Spleen (tissue), 11 donors: ENCODE data around the gene ZNF79. TPM values are rescaled to one million over a fixed set of nuclear protein-coding genes. Genes with fewer than 3 reads are reported as not detected.

ENCODE experiments used
- DNase-seq: peaks from one replicate; pipeline ENCODE4 v3.0.0-alpha.2; 2020
- H3K27ac ChIP-seq, 8 donors: fragments of 200-600 bp; sonication (generic) in 7 of 8; 1 replicate in 4 of 8; 2 replicates in 4 of 8; pipeline versions ENCODE4 v1.5.0 to v1.8.0; 2016 to 2021; ENCODE audit warnings: inconsistent platforms in 4 of 8, mild to moderate bottlenecking in 4 of 8, moderate library complexity in 1 of 8
- H3K27me3 ChIP-seq, 7 donors: fragments of 200-600 bp; sonication (generic) in 6 of 7; replicated peaks in 1 of 7; 1 replicate in 4 of 7; 2 replicates in 3 of 7; pipeline versions ENCODE4 v1.5.0 to v1.8.0; 2016 to 2021; ENCODE audit warnings: inconsistent platforms in 3 of 7, mild to moderate bottlenecking in 1 of 7
- H3K36me3 ChIP-seq, 6 donors: fragments of 200-600 bp; sonication (generic) in 5 of 6; 1 replicate in 4 of 6; 2 replicates in 2 of 6; pipeline versions ENCODE4 v1.5.0 to v1.8.0; 2016 to 2021; ENCODE audit warnings: inconsistent platforms in 2 of 6
- H3K4me1 ChIP-seq, 6 donors: fragments of 200-600 bp; sonication (generic) in 5 of 6; 1 replicate in 3 of 6; 2 replicates in 3 of 6; pipeline versions ENCODE4 v1.5.0 to v1.8.0; 2016 to 2021; ENCODE audit warnings: inconsistent platforms in 3 of 6
- H3K4me3 ChIP-seq, 8 donors: fragments of 200-600 bp; sonication (generic) in 7 of 8; 1 replicate in 4 of 8; 2 replicates in 4 of 8; pipeline versions ENCODE4 v1.5.0 to v1.8.0; 2016 to 2021; ENCODE audit warnings: inconsistent platforms in 4 of 8, mild to moderate bottlenecking in 4 of 8, moderate library complexity in 2 of 8
- H3K9me3 ChIP-seq, 8 donors: fragments of 200-600 bp; sonication (generic) in 7 of 8; 1 replicate in 4 of 8; 2 replicates in 4 of 8; pipeline versions ENCODE4 v1.5.0 to v1.8.0; 2016 to 2021; ENCODE audit warnings: inconsistent platforms in 4 of 8
- CTCF ChIP-seq, 11 experiments: fragments of 200-600 bp in 7 of 11; fragments of 450-650 bp in 4 of 11; sonication (generic) in 4 of 11; IDR thresholded peaks in 8 of 11; conservative IDR thresholded peaks in 3 of 11; 1 replicate in 7 of 11; 2 replicates in 4 of 11; pipeline versions ENCODE4 v1.4.0 to v1.8.0; 2016 to 2021; ENCODE audit warnings: antibody characterized with exemption in 11 of 11, inconsistent platforms in 4 of 11, mild to moderate bottlenecking in 1 of 11
- POLR2A ChIP-seq, 3 donors: fragments of 450-650 bp; IDR thresholded peaks; one replicate each; pipeline ENCODE4 v1.5.1; 2017; ENCODE audit warnings: antibody characterized with exemption in 3 of 3, mild to moderate bottlenecking in 1 of 3
- POLR2AphosphoS5 ChIP-seq, 3 donors: sonication (generic); formaldehyde crosslinking; IDR thresholded peaks; one replicate each; pipeline ENCODE4 v1.5.1; 2017; ENCODE audit warnings: antibody characterized with exemption in 3 of 3
- WGBS, 5 donors: extraction: QIAGEN DNeasy Blood & Tissue Kit in 3 of 5; methylation state at CpG; one replicate each; pipeline versions ENCODE4 v1.1.5 to v1.1.7; 2013 to 2018; 5-methylcytosine and 5-hydroxymethylcytosine counted together
- intact Hi-C: fragments of 100-400 bp; cut with DNase I; formaldehyde crosslinking; loops from one replicate; pipeline ENCODE4 v1.15.0; 2023; ENCODE audit warnings: low total_unique reads
- polyA plus RNA-seq, 3 donors: library from polyadenylated mRNA; stranded (reverse); fragments of 200-250 nt; gene quantifications; one replicate each; pipeline ENCODE4 v1.2.1, GENCODE V29; 2013
- total RNA-seq, 7 donors: library from RNA; depleted of rRNA in 3 of 7; stranded (reverse); fragments of >200 nt in 3 of 7; fragmentation: NEBNext Ultra II Directional in 4 of 7; extraction: Animal tissue kit (Norgen Biotek cat#: 25700) in 4 of 7; gene quantifications; one replicate each; pipeline versions ENCODE4 v1.1.0 to v1.2.1, GENCODE V29; 2016 to 2021
- donor health status: healthy with polysubstance abuse.
- donor health status: DM: no; HTN: no; CAD: no; lungs with moderate emphysema.
- donor health status: DM: no; HTN: no; CAD: no.
- donor health status: Bipolar disorder and iron deficiency.
- donor health status: healthy.
- donor health status: DM: no; HTN: no; CAD: no.
- donor health status: DM: yes; HTN: yes; CAD: no.

Gene ZNF79
- total and polyA plus RNA-seq, 10 donors = 2.3 to 14.7 (median 11.0) TPM

- no peak for DNase-seq
- intact Hi-C loops = no loop called here
- Histone ChIP-seq H3K27me3 (no peaks in the 10 kb centered on the region), H3K9me3 (no peaks in the 10 kb centered on the region), H3K4me3 (peak overlapping the region; percentile 65 to 90 (median 81)), H3K27ac (peak overlapping the region; percentile 90 to 96 (median 95)), H3K36me3 (peaks cover 0 to 73% (median 34%) of the 10 kb centered on the region in 6 donors), H3K4me1 (peaks cover 27 to 80% (median 51%) of the 10 kb centered on the region in 6 donors)
- 0 to 6% (median 1%) methylated on average over 12 to 14 of the region's 14 CpGs for WGBS, 5 donors
- TF ChIP-seq POLR2AphosphoS5 (IDR thresholded peaks at IDR 0.05) (no peak), POLR2A (IDR thresholded peaks at IDR 0.05) (no peak), CTCF (IDR thresholded peaks at IDR 0.05 in 8 of 11, conservative IDR thresholded peaks at IDR 0.05 in 3 of 11) (no peak)
Measured at GRCh38 chr9:127451608-127451857, 27.4 kb downstream of the ZNF79 start.

GRCh38 chr9:127451858-127452656 is 27.9 kb downstream of the ZNF79 start:
- H3K4me3 ChIP-seq = peak overlapping the region; percentile 65 to 90 (median 81)
- peaks cover 27 to 80% (median 51%) of the 10 kb centered on the region in 6 donors for H3K4me1 ChIP-seq
- 10 to 12% (median 10%) methylated on average over 19 to 29 of the region's 29 CpGs for WGBS, 5 donors
- no peaks in the 10 kb centered on the region for H3K9me3 ChIP-seq
- no peak for TF ChIP-seq POLR2AphosphoS5 (IDR thresholded peaks at IDR 0.05)
- no peak for TF ChIP-seq POLR2A (IDR thresholded peaks at IDR 0.05)
- no peak for TF ChIP-seq CTCF (IDR thresholded peaks at IDR 0.05 in 8 of 11, conservative IDR thresholded peaks at IDR 0.05 in 3 of 11)
- H3K36me3 ChIP-seq = peaks cover 0 to 73% (median 32%) of the 10 kb centered on the region in 6 donors
- H3K27me3 ChIP-seq = no peaks in the 10 kb centered on the region
- peak overlapping the region; percentile 90 to 96 (median 95) for H3K27ac ChIP-seq
- intact Hi-C loops = no loop called here
- peak; percentile 90 for DNase-seq

GRCh38 chr9:127452691-127453090 is 28.5 kb downstream of the ZNF79 start:
- Histone ChIP-seq H3K9me3 (no peaks in the 10 kb centered on the region), H3K4me3 (peak overlapping the region in 4 of 8 donors; percentile 65 to 89 (median 79)), H3K4me1 (peaks cover 27 to 73% (median 51%) of the 10 kb centered on the region in 6 donors), H3K36me3 (peaks cover 0 to 73% (median 32%) of the 10 kb centered on the region in 6 donors), H3K27ac (peak overlapping the region in 3 of 8 donors; percentile 91 to 96 (median 95)), H3K27me3 (no peaks in the 10 kb centered on the region)
- intact Hi-C loops = no loop called here
- WGBS, 5 donors = 64 to 89% (median 73%) methylated on average over 3 to 4 of the region's 4 CpGs
- DNase-seq = no peak
- no peak for TF ChIP-seq POLR2AphosphoS5 (IDR thresholded peaks at IDR 0.05)
- TF ChIP-seq POLR2A (IDR thresholded peaks at IDR 0.05) = no peak
- TF ChIP-seq CTCF (IDR thresholded peaks at IDR 0.05 in 8 of 11, conservative IDR thresholded peaks at IDR 0.05 in 3 of 11) = no peak

GRCh38 chr9:127455324-127455992 is 31.3 kb downstream of the ZNF79 start:
- Histone ChIP-seq H3K27ac (peak overlapping the region in 7 of 8 donors; percentile 44 to 80 (median 69)), H3K4me3 (peak overlapping the region in 1 of 8 donors; percentile 12), H3K4me1 (peaks cover 10 to 46% (median 29%) of the 10 kb centered on the region in 6 donors), H3K9me3 (no peaks in the 10 kb centered on the region), H3K36me3 (peaks cover 0 to 73% (median 32%) of the 10 kb centered on the region in 6 donors), H3K27me3 (no peaks in the 10 kb centered on the region)
- 28 to 51% (median 37%) methylated on average over 6 of the region's 6 CpGs for WGBS, 5 donors
- TF ChIP-seq POLR2A (IDR thresholded peaks at IDR 0.05) = no peak
- peak in 5 of 11 experiments; percentile 10 to 43 (median 29) for TF ChIP-seq CTCF (IDR thresholded peaks at IDR 0.05 in 8 of 11, conservative IDR thresholded peaks at IDR 0.05 in 3 of 11)
- no peak for DNase-seq
- intact Hi-C loops = no loop called here
